GM12891 (cell line): ENCODE measurements around the gene SNX9.

Experiments used
- PAX5 ChIP-seq: IDR thresholded peaks from 2 replicates; pipeline ENCODE4 v1.6.1; 2011; ENCODE audit warnings: low read length, moderate library complexity, mild to moderate bottlenecking; ENCODE audit not compliant: insufficient read depth, severe bottlenecking
- POLR2A ChIP-seq: IDR thresholded peaks from 2 replicates; pipeline ENCODE4 v1.6.1; 2011; ENCODE audit warnings: low read depth, low read length, control low read depth
- POLR2AphosphoS5 ChIP-seq: IDR thresholded peaks from 2 replicates; pipeline ENCODE4 v1.6.1; 2011; ENCODE audit warnings: low read depth, low read length, control low read depth
- POU2F2 ChIP-seq: IDR thresholded peaks from 2 replicates; pipeline ENCODE4 v1.6.1; 2011; ENCODE audit warnings: low read depth, mild to moderate bottlenecking, control low read depth, low read length, moderate library complexity
- TAF1 ChIP-seq: IDR thresholded peaks from 2 replicates; pipeline ENCODE4 v1.6.1; 2011; ENCODE audit warnings: low read depth, low read length, control low read depth

DNA sequence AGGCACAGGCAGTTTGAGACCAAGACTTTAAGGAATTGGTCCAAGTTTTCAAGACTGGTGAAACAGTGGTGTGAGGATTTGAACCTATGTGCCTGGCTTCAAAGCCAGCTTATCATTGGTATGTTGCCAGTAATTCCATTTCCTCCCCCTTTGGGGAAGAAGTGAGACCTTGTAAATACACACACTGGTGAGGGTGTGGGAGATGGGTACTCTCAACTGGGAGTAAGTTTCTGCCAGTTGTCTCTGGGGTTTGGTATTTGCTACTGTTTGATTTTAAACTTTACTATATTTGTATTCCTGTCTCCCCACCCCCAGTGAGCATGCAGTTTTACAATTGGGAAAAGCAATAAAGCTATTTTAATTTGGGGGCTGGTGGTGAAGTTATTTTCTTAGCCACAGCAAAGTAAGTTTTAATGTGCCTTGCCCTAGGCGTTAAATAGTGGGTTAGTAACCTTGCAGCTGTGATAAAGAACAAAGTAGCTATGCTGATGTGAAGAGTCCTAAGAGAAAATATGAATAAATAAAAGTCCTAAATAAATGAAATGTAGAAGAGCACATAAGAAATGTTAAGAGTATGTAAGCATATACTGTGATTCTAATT, 31.0 kb downstream of the SNX9 start:
- TF ChIP-seq TAF1 (no peak), POLR2A (no peak), POLR2AphosphoS5 (no peak), POU2F2 (no peak), PAX5 (no peak)
